ENCODE measurements around the gene TDRD12. TPM values are rescaled to one million over a fixed set of nuclear protein-coding genes. Genes with fewer than 3 reads are reported as not detected.

The TDRD12 gene
- total RNA-seq, 1 experiment from 2014 or later, result 1.3 TPM

DNA sequence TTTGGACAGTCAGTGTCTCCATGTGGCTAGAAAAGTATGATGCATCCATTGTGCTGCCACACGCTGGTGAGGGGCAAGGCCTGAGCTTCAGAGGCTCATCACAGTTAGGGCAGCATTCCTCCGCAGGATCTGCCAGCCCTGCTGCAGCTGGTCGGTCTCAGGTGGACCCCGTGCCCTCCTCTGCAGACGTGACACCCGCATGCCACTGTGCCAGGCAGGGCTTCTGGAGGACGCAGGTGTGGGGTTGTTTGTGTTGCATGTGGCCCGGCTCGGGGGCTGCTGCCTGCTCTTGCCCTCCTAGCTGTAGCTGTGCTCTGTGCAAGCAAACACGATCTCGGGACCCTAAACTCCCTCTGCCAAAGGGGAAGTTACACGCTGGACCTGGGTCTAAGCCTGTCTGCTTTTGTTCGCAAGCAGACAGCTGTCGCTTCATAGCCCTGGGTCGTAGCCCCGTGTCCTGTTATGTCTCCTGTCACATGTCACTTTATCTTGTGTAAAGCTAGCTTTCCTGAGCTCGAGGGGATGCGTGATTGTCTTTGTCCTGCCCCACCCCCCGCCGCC is 104.7 kb downstream of the TDRD12 start:
- Histone ChIP-seq H3K18ac (ENCODE audit: insufficient read length, low read depth, low read length) (no peak overlapping the region), H4K5ac (ENCODE audit: insufficient read length, low read depth, low read length) (no peak overlapping the region), H2AFZ (ENCODE audit: low read length) (no peak overlapping the region), H2BK15ac (ENCODE audit: low read depth, low read length) (no peak overlapping the region), H2BK5ac (ENCODE audit: insufficient read length, low read length) (no peak overlapping the region), H2AK5ac (ENCODE audit: insufficient read length, low read length) (no peak overlapping the region), H2BK20ac (ENCODE audit: low read depth, low read length, poor library complexity, severe bottlenecking) (no peak overlapping the region), H3K4me1 (ENCODE audit: insufficient read depth, low read length) (no peaks in the 10 kb centered on the region; the same call in 1 of the 2 replicates), H3K4ac (ENCODE audit: low read depth, low read length) (no peak overlapping the region), H3K56ac (ENCODE audit: insufficient read length, low read depth, low read length) (no peak overlapping the region), H3K14ac (ENCODE audit: insufficient read depth, low read length) (no peak overlapping the region), H3K79me1 (ENCODE audit: insufficient read depth, low read depth, low read length, poor library complexity, severe bottlenecking) (no peaks in the 10 kb centered on the region), H3T11ph (ENCODE audit: low read length) (no peak overlapping the region), H3K23me2 (ENCODE audit: insufficient read length, low read depth, low read length, poor library complexity, severe bottlenecking) (no peaks in the 10 kb centered on the region), H2BK12ac (ENCODE audit: insufficient read length, low read depth, low read length) (no peak overlapping the region), H3K9me3 (ENCODE audit: control insufficient read depth, low read depth, low read length) (no peaks in the 10 kb centered on the region), H3K27me3 (ENCODE audit: insufficient read depth, low read length) (no peaks in the 10 kb centered on the region), H4K91ac (ENCODE audit: insufficient read length, low read depth, low read length) (no peak overlapping the region), H2BK120ac (ENCODE audit: low read depth, low read length, poor library complexity, severe bottlenecking) (no peak overlapping the region), H4K8ac (replicated peaks; ENCODE audit: insufficient read length, low read depth, low read length) (no peak overlapping the region), H3K27ac (ENCODE audit: insufficient read length, low read depth, low read length) (no peak overlapping the region), H3K79me2 (ENCODE audit: insufficient read depth, low read length) (no peaks in the 10 kb centered on the region), H3K4me2 (ENCODE audit: insufficient read depth, insufficient read length, low read length) (no peak overlapping the region), H4K20me1 (ENCODE audit: control insufficient read depth, insufficient read depth, insufficient read length) (no peaks in the 10 kb centered on the region), H3K9ac (ENCODE audit: extremely low read depth, insufficient read length, low read length) (no peak overlapping the region), H3K23ac (ENCODE audit: insufficient read length, low read depth, low read length) (no peak overlapping the region)
- Mint-ChIP-seq H3K27ac (no peak overlapping the region), H3K36me3 (ENCODE audit: insufficient read depth in 1 of 3, low read depth in 3 of 3) (peaks cover 0 to 3% (median 0%) of the 10 kb centered on the region in 3 experiments; a peak in 1 of 7 replicates), H3K4me1 (peaks cover 43 to 47% of the 10 kb centered on the region in 2 experiments), H3K9me3 (no peaks in the 10 kb centered on the region), H3K27me3 (ENCODE audit: low read depth) (peaks cover 14% of the 10 kb centered on the region), H3K4me3 (no peak overlapping the region)
- TF ChIP-seq, protein P1, sequence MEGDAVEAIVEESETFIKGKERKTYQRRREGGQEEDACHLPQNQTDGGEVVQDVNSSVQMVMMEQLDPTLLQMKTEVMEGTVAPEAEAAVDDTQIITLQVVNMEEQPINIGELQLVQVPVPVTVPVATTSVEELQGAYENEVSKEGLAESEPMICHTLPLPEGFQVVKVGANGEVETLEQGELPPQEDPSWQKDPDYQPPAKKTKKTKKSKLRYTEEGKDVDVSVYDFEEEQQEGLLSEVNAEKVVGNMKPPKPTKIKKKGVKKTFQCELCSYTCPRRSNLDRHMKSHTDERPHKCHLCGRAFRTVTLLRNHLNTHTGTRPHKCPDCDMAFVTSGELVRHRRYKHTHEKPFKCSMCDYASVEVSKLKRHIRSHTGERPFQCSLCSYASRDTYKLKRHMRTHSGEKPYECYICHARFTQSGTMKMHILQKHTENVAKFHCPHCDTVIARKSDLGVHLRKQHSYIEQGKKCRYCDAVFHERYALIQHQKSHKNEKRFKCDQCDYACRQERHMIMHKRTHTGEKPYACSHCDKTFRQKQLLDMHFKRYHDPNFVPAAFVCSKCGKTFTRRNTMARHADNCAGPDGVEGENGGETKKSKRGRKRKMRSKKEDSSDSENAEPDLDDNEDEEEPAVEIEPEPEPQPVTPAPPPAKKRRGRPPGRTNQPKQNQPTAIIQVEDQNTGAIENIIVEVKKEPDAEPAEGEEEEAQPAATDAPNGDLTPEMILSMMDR (conservative IDR thresholded peaks at IDR 0.05), result no peak
- WGBS (ENCODE audit: extremely low coverage, insufficient read length, low lambda C conversion rate), result no CpG with 5 or more reads among the region's 20 CpGs
- no peak for DNase-seq

Data from H9 (cell line).